ENCODE data around the gene UNC13A.

The UNC13A gene

GRCh38 chr19:17718947-17719711 is 31.0 kb upstream of the UNC13A start, which contains the start of gene MAP1S:
Gene MAP1S, plus strand, starts transcription at chr19:17719480. Its CDS starts 23 bp downstream, at chr19:17719503.
- Histone ChIP-seq H3K36me3 (peaks cover 19% of the 10 kb centered on the region), H3K4me1 (ENCODE audit: control insufficient read depth in 1 of 2, insufficient read depth in 1 of 2, low read depth in 1 of 2, low read length in 1 of 2) (peaks cover 59 to 60% of the 10 kb centered on the region in 2 experiments), H3K4me3 (ENCODE audit: low read depth in 1 of 2, low read length in 1 of 2) (peak within 1 kb of the TSS; percentile 80 to 83), H3K27me3 (no peaks in the 10 kb centered on the region), H3K9me3 (no peaks in the 10 kb centered on the region), H3K27ac (peak within 1 kb of the TSS; percentile 77)
- peak; percentile 21 for TF ChIP-seq CTCF (IDR thresholded peaks at IDR 0.05)

DNA sequence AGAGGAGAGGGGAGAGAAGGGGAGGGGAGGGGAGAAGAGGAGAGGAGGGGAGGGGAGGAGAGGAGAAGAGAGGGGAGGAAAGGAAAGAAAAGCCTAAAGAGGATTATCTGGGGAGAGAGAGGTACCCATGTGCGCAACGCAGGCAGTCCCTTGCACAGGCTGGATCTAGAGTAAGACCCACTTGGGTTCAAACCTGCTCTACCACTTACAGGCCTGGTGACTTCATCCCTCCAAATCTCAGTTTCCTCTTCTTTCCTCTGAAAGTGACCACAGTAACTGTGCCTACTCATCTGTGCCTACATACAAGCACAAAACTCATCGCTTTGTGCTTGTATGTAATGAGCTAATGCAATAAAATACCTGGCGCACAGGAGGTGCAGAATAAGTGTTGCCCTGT is 30.4 kb upstream of the UNC13A start:
- Histone ChIP-seq H3K4me1 (ENCODE audit: control insufficient read depth in 1 of 2, insufficient read depth in 1 of 2, low read depth in 1 of 2, low read length in 1 of 2) (peaks cover 59 to 60% of the 10 kb centered on the region in 2 experiments), H3K27ac (peak overlapping the region; percentile 77), H3K4me3 (ENCODE audit: low read depth in 1 of 2, low read length in 1 of 2) (peak overlapping the region; percentile 80 to 83), H3K9me3 (no peaks in the 10 kb centered on the region), H3K27me3 (no peaks in the 10 kb centered on the region), H3K36me3 (peaks cover 13% of the 10 kb centered on the region)
- no peak for TF ChIP-seq CTCF (IDR thresholded peaks at IDR 0.05)

DNA sequence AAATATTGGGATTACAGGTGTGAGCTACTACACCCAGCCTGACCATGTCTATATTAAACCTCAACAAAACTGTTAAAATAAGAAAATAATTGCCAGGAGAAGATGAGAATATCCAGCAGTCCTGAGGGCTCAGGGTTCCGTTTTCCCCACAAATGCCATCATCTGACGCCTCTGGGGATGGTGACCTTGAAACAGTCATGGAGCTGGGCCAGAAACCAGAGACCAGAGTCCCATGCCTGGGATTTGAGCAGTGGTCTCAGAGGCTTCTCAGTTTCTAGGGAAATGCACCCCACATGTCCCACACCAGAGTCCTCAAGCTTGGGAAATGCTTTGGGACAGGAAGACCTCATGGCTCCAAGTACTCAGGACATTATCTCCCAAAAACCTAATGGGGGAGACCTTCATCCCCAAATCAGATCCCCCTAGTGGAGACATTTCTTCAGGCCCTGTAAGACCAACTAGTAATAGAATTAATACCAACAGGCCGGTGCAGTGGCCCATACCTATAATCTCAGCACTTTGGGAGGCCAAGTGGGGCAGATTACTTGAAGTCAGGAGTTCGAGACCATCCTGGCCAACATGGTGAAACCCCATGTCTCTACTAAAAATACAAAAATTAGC is 28.3 kb upstream of the UNC13A start:
- H3K9me3 ChIP-seq: no peaks in the 10 kb centered on the region
- peak overlapping the region; percentile 86 for H3K27ac ChIP-seq
- H3K27me3 ChIP-seq: no peaks in the 10 kb centered on the region
- no peak for TF ChIP-seq CTCF (IDR thresholded peaks at IDR 0.05)
- peak overlapping the region in 1 of 2 experiments; percentile 37 for H3K4me3 ChIP-seq (ENCODE audit: low read depth in 1 of 2, low read length in 1 of 2)
- H3K36me3 ChIP-seq: no peaks in the 10 kb centered on the region
- H3K4me1 ChIP-seq (ENCODE audit: control insufficient read depth in 1 of 2, insufficient read depth in 1 of 2, low read depth in 1 of 2, low read length in 1 of 2): peaks cover 45 to 47% of the 10 kb centered on the region in 2 experiments

- no peaks in the 10 kb centered on the region for H3K27me3 ChIP-seq
- peaks cover 5 to 8% of the 10 kb centered on the region in 2 experiments for H3K4me1 ChIP-seq (ENCODE audit: control insufficient read depth in 1 of 2, insufficient read depth in 1 of 2, low read depth in 1 of 2, low read length in 1 of 2)
- no peak overlapping the region for H3K27ac ChIP-seq
- H3K4me3 ChIP-seq (ENCODE audit: low read depth in 1 of 2, low read length in 1 of 2): no peak overlapping the region
- no peaks in the 10 kb centered on the region for H3K9me3 ChIP-seq
- TF ChIP-seq CTCF (IDR thresholded peaks at IDR 0.05): no peak
- no peaks in the 10 kb centered on the region for H3K36me3 ChIP-seq
Observed at GRCh38 chr19:17711851-17712250, 23.7 kb upstream of the UNC13A start.

DNA sequence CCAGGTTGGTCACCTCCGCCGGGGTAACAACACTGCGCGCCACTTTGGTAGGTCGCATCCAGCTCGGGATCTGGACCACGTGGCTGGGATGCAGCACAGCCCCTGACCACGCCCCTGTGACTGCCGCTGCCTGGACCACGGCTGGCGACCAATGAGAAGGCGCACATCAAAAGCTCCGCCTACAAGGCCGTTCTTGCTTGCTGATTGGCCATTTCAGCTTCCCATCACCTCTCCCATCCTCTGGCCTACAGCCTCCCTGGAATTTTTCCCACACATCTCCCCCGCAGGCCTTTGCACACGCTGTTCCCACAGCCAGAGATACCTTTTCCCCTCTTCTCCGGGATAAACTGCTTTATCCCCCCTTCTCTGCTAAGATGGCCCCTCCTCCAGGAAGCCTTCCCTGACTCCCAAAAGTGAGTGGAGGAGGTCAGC is 18.6 kb upstream of the UNC13A start:
- no peaks in the 10 kb centered on the region for H3K36me3 ChIP-seq
- no peaks in the 10 kb centered on the region for H3K27me3 ChIP-seq
- H3K27ac ChIP-seq: no peak overlapping the region
- no peak for TF ChIP-seq CTCF (IDR thresholded peaks at IDR 0.05)
- H3K4me3 ChIP-seq (ENCODE audit: low read depth in 1 of 2, low read length in 1 of 2): no peak overlapping the region
- peaks cover 0 to 3% of the 10 kb centered on the region in 2 experiments for H3K4me1 ChIP-seq (ENCODE audit: control insufficient read depth in 1 of 2, insufficient read depth in 1 of 2, low read depth in 1 of 2, low read length in 1 of 2)
- H3K9me3 ChIP-seq: no peaks in the 10 kb centered on the region
